Large intestine (tissue), 3 donors: ENCODE measurements around the gene SLC66A1. TPM values are rescaled to one million over a fixed set of nuclear protein-coding genes. Genes with fewer than 3 reads are reported as not detected.

ENCODE experiments used
- DNase-seq, 2 donors: peaks; one replicate each; pipeline versions ENCODE4 v3.0.0 to v3.0.0-alpha.2; 2013
- H3K27ac ChIP-seq: one replicate; pipeline ENCODE4 v1.5.1; 2013; ENCODE audit warnings: low read length
- H3K27me3 ChIP-seq: 2 replicates; pipeline ENCODE4 v1.6.1; 2013; ENCODE audit warnings: low read length; ENCODE audit not compliant: control insufficient read depth, insufficient read depth
- H3K36me3 ChIP-seq: 2 replicates; pipeline ENCODE4 v1.6.1; 2013; ENCODE audit warnings: low read length; ENCODE audit not compliant: control insufficient read depth, insufficient read depth
- H3K4me1 ChIP-seq: one replicate; pipeline ENCODE4 v1.6.1; 2013; ENCODE audit warnings: low read length; ENCODE audit not compliant: control insufficient read depth, insufficient read depth
- H3K4me3 ChIP-seq: one replicate; pipeline ENCODE4 v1.5.1; 2013; ENCODE audit warnings: low read length
- H3K9me3 ChIP-seq: one replicate; pipeline ENCODE4 v1.6.1; 2013; ENCODE audit warnings: mild to moderate bottlenecking, low read depth, low read length, moderate library complexity; ENCODE audit not compliant: control insufficient read depth
- WGBS: methylation state at CpG from one replicate; pipeline ENCODE4 v1.1.5; 2013; ENCODE audit warnings: low lambda C conversion rate; ENCODE audit not compliant: insufficient coverage; 5-methylcytosine and 5-hydroxymethylcytosine counted together
- polyA plus RNA-seq: library from polyadenylated mRNA; unstranded; fragments of 120-200 nt; gene quantifications from one replicate; pipeline ENCODE4 v1.2.1, GENCODE V29; 2013

SLC66A1 gene
- polyA plus RNA-seq, 1 donor, result 21.5 TPM

- Histone ChIP-seq H3K9me3 (peaks cover 3% of the 10 kb centered on the region), H3K27ac (peak overlapping the region; percentile 91), H3K36me3 (peaks cover 41% of the 10 kb centered on the region), H3K4me3 (no peak overlapping the region), H3K27me3 (no peaks in the 10 kb centered on the region), H3K4me1 (peaks cover 38% of the 10 kb centered on the region)
- no peak for DNase-seq
- WGBS, result no CpG with 5 or more reads among the region's 16 CpGs
Observed at GRCh38 chr1:19369396-19370090, 57.4 kb downstream of the SLC66A1 start.

- Histone ChIP-seq H3K27ac (peak overlapping the region; percentile 91), H3K9me3 (peaks cover 4% of the 10 kb centered on the region), H3K4me1 (peaks cover 40% of the 10 kb centered on the region), H3K4me3 (no peak overlapping the region), H3K36me3 (peaks cover 49% of the 10 kb centered on the region), H3K27me3 (no peaks in the 10 kb centered on the region)
- DNase-seq, result peak; percentile 79 to 81
- WGBS, result no CpG with 5 or more reads among the region's 13 CpGs
Observed at GRCh38 chr1:19370453-19371170, 58.5 kb downstream of the SLC66A1 start.

- DNase-seq, result no peak
- no peaks in the 10 kb centered on the region for H3K27me3 ChIP-seq
- peak overlapping the region; percentile 91 for H3K27ac ChIP-seq
- WGBS, result no CpG with 5 or more reads among the region's 23 CpGs
- peaks cover 57% of the 10 kb centered on the region for H3K36me3 ChIP-seq
- H3K9me3 ChIP-seq, result peaks cover 6% of the 10 kb centered on the region
- peaks cover 46% of the 10 kb centered on the region for H3K4me1 ChIP-seq
- H3K4me3 ChIP-seq, result no peak overlapping the region
Observed at GRCh38 chr1:19371226-19372135, 59.4 kb downstream of the SLC66A1 start.

DNA sequence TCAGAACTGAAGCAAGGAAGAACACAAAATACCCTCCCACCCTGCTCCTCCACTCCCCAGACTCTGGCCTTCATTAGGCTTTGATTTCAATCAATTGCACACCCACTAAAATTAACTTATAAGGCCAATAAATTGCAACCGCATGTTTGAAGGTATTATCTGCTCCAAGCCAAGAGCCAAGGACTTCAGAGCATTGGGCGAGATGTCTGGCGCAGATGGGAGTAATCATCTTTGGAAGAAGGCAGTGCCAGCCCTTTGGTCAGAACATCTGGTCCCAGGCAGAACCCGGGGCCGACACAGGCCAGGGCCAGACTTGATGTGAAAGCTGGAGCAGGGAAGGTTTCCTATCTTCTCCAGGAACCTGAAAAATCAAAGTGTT lies 60.0 kb downstream of the SLC66A1 start:
- Histone ChIP-seq H3K36me3 (peaks cover 60% of the 10 kb centered on the region), H3K4me3 (no peak overlapping the region), H3K9me3 (peaks cover 7% of the 10 kb centered on the region), H3K4me1 (peaks cover 47% of the 10 kb centered on the region), H3K27ac (peak overlapping the region; percentile 10), H3K27me3 (no peaks in the 10 kb centered on the region)
- no CpG with 5 or more reads among the region's 5 CpGs for WGBS
- DNase-seq, result no peak

DNA sequence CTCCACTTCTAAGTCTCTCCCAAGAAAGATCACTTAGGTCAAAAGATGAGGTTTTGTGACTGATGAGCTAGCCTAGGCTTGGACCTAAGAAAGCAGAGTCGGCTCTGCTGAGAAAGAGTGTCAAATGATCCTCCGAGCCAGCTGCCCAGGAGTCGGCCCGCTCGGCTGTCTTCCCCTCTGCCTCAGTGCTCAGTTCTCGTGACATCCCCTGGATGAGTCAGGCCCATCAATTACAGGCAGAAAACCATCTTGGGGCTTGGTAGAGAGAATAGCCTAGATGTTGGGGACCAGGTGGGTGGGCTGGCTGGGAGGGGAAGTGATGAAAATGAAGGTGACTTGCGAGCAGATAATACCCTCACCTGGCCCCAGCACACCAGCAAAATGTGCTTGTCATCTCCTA lies 60.5 kb downstream of the SLC66A1 start:
- Histone ChIP-seq H3K36me3 (peaks cover 65% of the 10 kb centered on the region), H3K27ac (peak overlapping the region; percentile 10), H3K9me3 (peaks cover 7% of the 10 kb centered on the region)

DNA sequence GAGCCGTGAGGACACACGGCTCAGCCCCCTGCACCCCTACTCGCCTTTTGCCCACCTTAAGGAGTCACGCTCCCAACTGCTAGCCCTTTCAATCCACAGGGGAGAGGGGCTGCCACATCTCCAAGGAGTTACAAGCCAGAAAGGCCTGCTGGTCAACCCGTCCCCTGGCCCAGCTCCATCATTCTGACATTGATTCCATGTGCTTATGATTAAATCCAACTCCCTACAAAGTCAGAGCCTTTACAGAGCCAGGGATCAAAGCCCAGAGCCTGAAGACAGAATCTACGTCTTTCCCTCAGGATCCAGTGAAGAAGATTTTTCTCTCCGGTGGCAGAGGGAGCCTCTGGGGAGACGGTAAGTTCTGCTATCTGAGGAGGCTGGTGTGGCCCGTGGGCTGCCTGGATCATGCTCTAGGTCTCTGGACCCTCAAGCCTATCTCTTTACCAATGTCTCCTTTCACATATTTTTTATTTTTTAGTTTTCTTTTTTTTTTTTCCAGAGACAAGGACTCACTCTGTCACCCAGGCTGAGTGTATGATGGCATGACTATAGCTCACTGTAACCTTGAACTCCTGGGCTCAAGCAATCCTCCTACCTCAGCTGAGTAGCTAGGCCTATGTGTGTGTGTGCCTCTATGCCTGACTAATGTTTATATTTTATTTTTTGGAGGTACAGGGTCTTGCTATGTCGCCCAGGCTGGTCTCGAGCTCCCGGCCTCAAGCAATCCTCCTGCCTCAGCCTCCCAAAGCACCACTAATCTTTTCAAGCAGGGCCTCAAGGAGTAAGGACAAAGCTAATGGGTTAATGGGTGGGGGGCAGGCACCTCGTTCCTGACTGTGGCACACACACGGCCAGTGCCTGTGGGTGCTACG lies 61.3 kb downstream of the SLC66A1 start:
- H3K27ac ChIP-seq, result peak overlapping the region; percentile 75
- 100% methylated on average over 2 of the region's 15 CpGs for WGBS
- peaks cover 73% of the 10 kb centered on the region for H3K36me3 ChIP-seq
- peaks cover 7% of the 10 kb centered on the region for H3K9me3 ChIP-seq
- DNase-seq, result no peak
- no peaks in the 10 kb centered on the region for H3K27me3 ChIP-seq
- peaks cover 57% of the 10 kb centered on the region for H3K4me1 ChIP-seq
- H3K4me3 ChIP-seq, result no peak overlapping the region

More for the DNA sequence above, 60.5 kb downstream of the SLC66A1 start:
- Histone ChIP-seq H3K27me3 (no peaks in the 10 kb centered on the region), H3K4me3 (no peak overlapping the region), H3K4me1 (peaks cover 51% of the 10 kb centered on the region)
- DNase-seq, result no peak
- no CpG with 5 or more reads among the region's 7 CpGs for WGBS

DNA sequence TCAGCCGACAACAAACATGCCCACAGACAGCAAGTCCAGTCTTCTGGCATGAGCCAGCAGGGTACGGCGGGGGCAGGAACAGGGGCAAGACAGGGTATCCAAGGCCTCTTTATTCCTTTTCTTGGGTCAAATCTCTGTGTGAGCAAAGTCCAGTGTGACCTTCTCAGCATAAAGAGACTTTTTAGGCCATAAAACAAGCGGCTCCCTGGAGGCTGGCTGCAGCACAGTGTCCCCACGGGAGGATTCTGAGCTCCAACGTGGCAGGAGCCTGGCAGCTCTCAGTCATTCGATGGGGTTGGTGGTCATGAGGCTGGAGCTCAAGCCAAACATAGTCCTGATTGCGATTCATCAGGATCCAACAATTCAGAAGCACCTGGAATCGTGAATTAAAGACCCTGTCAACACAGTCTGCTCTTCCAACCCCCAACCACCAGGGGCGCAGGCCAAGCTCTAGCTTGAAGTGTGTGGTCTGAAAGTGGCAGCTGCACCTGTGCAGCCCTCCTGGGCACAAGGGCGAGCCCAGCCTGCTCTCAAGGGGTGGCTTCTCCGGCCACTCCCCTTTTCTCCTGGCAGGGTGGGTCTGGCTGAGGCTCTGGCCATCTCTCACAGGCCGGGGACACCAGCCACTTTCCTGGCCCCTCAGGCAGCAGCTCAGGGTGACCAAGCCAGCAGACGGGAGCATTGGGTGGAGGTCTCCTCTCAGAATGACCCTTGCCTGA lies 62.1 kb downstream of the SLC66A1 start:
- Histone ChIP-seq H3K4me3 (no peak overlapping the region), H3K27ac (peak overlapping the region; percentile 75), H3K27me3 (no peaks in the 10 kb centered on the region), H3K4me1 (peaks cover 55% of the 10 kb centered on the region), H3K9me3 (peaks cover 7% of the 10 kb centered on the region), H3K36me3 (peaks cover 70% of the 10 kb centered on the region)
- WGBS, result no CpG with 5 or more reads among the region's 14 CpGs
- peak; percentile 53 to 75 for DNase-seq

GRCh38 chr1:19374926-19375325 lies 62.8 kb downstream of the SLC66A1 start:
- no peak for DNase-seq
- Histone ChIP-seq H3K36me3 (peaks cover 72% of the 10 kb centered on the region), H3K27ac (peak overlapping the region; percentile 75), H3K4me1 (peaks cover 49% of the 10 kb centered on the region), H3K27me3 (no peaks in the 10 kb centered on the region), H3K4me3 (no peak overlapping the region), H3K9me3 (peaks cover 7% of the 10 kb centered on the region)
- no CpG with 5 or more reads among the region's 8 CpGs for WGBS

DNA sequence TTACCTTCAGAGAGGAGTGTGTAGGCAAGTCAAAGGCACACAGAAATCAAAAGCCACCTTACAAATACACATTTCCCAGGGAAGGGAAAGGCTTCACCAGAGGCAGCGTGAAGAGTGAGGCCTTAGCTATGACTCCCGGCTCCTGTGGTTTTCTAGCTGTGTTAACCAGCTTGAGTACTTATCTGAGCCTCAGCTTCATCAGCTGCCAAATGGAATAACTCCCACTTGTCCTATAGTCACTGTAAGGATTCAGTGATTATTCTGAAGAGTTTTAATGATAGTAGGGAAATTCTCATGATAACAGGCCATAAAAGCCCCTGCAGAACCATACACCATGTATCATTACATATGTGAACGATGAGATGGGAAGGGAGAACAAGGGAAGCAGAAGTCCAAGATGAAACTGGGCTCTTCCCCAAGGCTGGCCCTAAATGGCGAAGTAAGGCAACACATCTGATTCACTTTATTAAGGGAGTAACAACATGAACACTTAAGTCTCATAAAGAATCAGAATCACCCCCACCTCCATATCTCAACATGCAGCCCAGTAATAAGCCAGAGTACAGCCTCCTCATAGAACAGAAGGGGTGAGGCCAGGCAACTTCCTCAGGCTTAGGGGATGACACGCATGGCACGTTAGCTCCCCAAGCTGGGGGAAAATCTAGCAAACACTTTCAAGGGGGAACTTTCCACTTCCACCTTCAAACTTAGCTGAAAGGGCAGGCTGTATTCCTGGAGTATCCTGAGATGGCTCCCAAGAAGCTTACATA lies 63.7 kb downstream of the SLC66A1 start:
- H3K4me1 ChIP-seq, result peaks cover 41% of the 10 kb centered on the region
- no peaks in the 10 kb centered on the region for H3K27me3 ChIP-seq
- H3K4me3 ChIP-seq, result no peak overlapping the region
- peaks cover 7% of the 10 kb centered on the region for H3K9me3 ChIP-seq
- WGBS, result 100% methylated on average over 1 of the region's 6 CpGs
- DNase-seq, result no peak
- peak overlapping the region; percentile 77 for H3K27ac ChIP-seq
- peaks cover 79% of the 10 kb centered on the region for H3K36me3 ChIP-seq
